Measurements from ENCODE around the gene RAB13. TPM values are rescaled to one million over a fixed set of nuclear protein-coding genes. Genes with fewer than 3 reads are reported as not detected.

RAB13 gene
- total RNA-seq, 1 experiment from 2014 or later, result 122 TPM

GRCh38 chr1:153951801-153952200, 34.3 kb downstream of the RAB13 start:
- Histone ChIP-seq H4K8ac (replicated peaks; ENCODE audit: insufficient read length, low read depth, low read length) (no peak overlapping the region), H2AFZ (ENCODE audit: low read length) (no peak overlapping the region), H3K9ac (ENCODE audit: extremely low read depth, insufficient read length, low read length) (no peak overlapping the region), H3K79me1 (ENCODE audit: insufficient read depth, low read depth, low read length, poor library complexity, severe bottlenecking) (peaks cover 9% of the 10 kb centered on the region), H3T11ph (ENCODE audit: low read length) (no peak overlapping the region), H2BK20ac (ENCODE audit: low read depth, low read length, poor library complexity, severe bottlenecking) (no peak overlapping the region), H3K18ac (ENCODE audit: insufficient read length, low read depth, low read length) (no peak overlapping the region), H2BK12ac (ENCODE audit: insufficient read length, low read depth, low read length) (no peak overlapping the region), H3K79me2 (ENCODE audit: insufficient read depth, low read length) (peaks cover 18% of the 10 kb centered on the region), H3K27me3 (ENCODE audit: insufficient read depth, low read length) (no peaks in the 10 kb centered on the region), H3K23ac (ENCODE audit: insufficient read length, low read depth, low read length) (no peak overlapping the region), H2BK15ac (ENCODE audit: low read depth, low read length) (no peak overlapping the region), H3K9me3 (ENCODE audit: control insufficient read depth, low read depth, low read length) (no peaks in the 10 kb centered on the region), H2BK120ac (ENCODE audit: low read depth, low read length, poor library complexity, severe bottlenecking) (no peak overlapping the region), H3K27ac (ENCODE audit: insufficient read length, low read depth, low read length) (no peak overlapping the region), H3K14ac (ENCODE audit: insufficient read depth, low read length) (no peak overlapping the region), H3K4ac (ENCODE audit: low read depth, low read length) (no peak overlapping the region), H4K91ac (ENCODE audit: insufficient read length, low read depth, low read length) (no peak overlapping the region), H2AK5ac (ENCODE audit: insufficient read length, low read length) (no peak overlapping the region), H3K4me2 (ENCODE audit: insufficient read depth, insufficient read length, low read length) (no peak overlapping the region), H4K5ac (ENCODE audit: insufficient read length, low read depth, low read length) (no peak overlapping the region), H3K56ac (ENCODE audit: insufficient read length, low read depth, low read length) (no peak overlapping the region), H3K23me2 (ENCODE audit: insufficient read length, low read depth, low read length, poor library complexity, severe bottlenecking) (no peaks in the 10 kb centered on the region), H2BK5ac (ENCODE audit: insufficient read length, low read length) (no peak overlapping the region), H4K20me1 (ENCODE audit: control insufficient read depth, insufficient read depth, insufficient read length) (peaks cover 2% of the 10 kb centered on the region), H3K4me1 (ENCODE audit: insufficient read depth, low read length) (no peaks in the 10 kb centered on the region)
- Mint-ChIP-seq H3K4me3 (no peak overlapping the region), H3K9me3 (no peaks in the 10 kb centered on the region), H3K4me1 (peaks cover 8 to 9% of the 10 kb centered on the region in 2 experiments), H3K27ac (no peak overlapping the region), H3K36me3 (ENCODE audit: insufficient read depth in 1 of 3, low read depth in 3 of 3) (peaks cover 23 to 67% (median 38%) of the 10 kb centered on the region in 3 experiments; a peak in 6 of 7 replicates), H3K27me3 (ENCODE audit: low read depth) (no peaks in the 10 kb centered on the region)
- no peak for TF ChIP-seq CTCF (conservative IDR thresholded peaks at IDR 0.05)
- DNase-seq, result no peak
- WGBS (ENCODE audit: extremely low coverage, insufficient read length, low lambda C conversion rate), result no CpG with 5 or more reads among the region's 2 CpGs

Measured in H9 (cell line).